HEK293 (cell line): Measurements from ENCODE around the gene ZNF792.
A peak's percentile ranks its signal among the peaks of the same experiment; 100 is the strongest.

ENCODE experiments used
- FEZF1 ChIP-seq: fragments of 450-650 bp; formaldehyde crosslinking; IDR thresholded peaks from 2 replicates; pipeline ENCODE4 v1.5.1; 2016; ENCODE audit warnings: missing biosample characterization, missing genetic modification characterization
- HOXD13 ChIP-seq: sonication (generic); formaldehyde crosslinking; IDR thresholded peaks from 2 replicates; pipeline ENCODE4 v1.8.0; 2022; ENCODE audit warnings: missing genetic modification reagents, borderline replicate concordance
- MEIS1 ChIP-seq: sonication (generic); formaldehyde crosslinking; IDR thresholded peaks from 2 replicates; pipeline ENCODE4 v1.8.1; 2022; ENCODE audit warnings: missing genetic modification reagents, mild to moderate bottlenecking, borderline replicate concordance
- OVOL3 ChIP-seq: fragments of 450-650 bp; formaldehyde crosslinking; IDR thresholded peaks from 2 replicates; pipeline ENCODE4 v1.5.1; 2016; ENCODE audit warnings: missing biosample characterization, missing genetic modification characterization
- SALL2 ChIP-seq: fragments of 450-650 bp; formaldehyde crosslinking; IDR thresholded peaks from 2 replicates; pipeline ENCODE4 v1.5.0; 2017; ENCODE audit warnings: missing biosample characterization, mild to moderate bottlenecking, missing genetic modification characterization, borderline replicate concordance
- SP3 ChIP-seq: fragments of 450-650 bp; formaldehyde crosslinking; IDR thresholded peaks from 2 replicates; pipeline ENCODE4 v1.5.1; 2016; ENCODE audit warnings: missing biosample characterization, missing genetic modification characterization
- WT1 ChIP-seq: fragments of 450-650 bp; formaldehyde crosslinking; IDR thresholded peaks from 2 replicates; pipeline ENCODE4 v1.5.1; 2016; ENCODE audit warnings: missing biosample characterization, missing genetic modification characterization
- ZBTB1 ChIP-seq: fragments of 450-650 bp; formaldehyde crosslinking; IDR thresholded peaks from 2 replicates; pipeline ENCODE4 v1.5.1; 2016; ENCODE audit warnings: missing biosample characterization, missing genetic modification characterization
- ZNF114 ChIP-seq: fragments of 450-650 bp; formaldehyde crosslinking; IDR thresholded peaks from 2 replicates; pipeline ENCODE4 v1.5.0; 2017; ENCODE audit warnings: missing biosample characterization, missing genetic modification characterization
- ZNF132 ChIP-seq: fragments of 450-650 bp; formaldehyde crosslinking; IDR thresholded peaks from 2 replicates; pipeline ENCODE4 v1.5.1; 2017; ENCODE audit warnings: missing biosample characterization, missing genetic modification characterization, borderline replicate concordance
- ZNF140 ChIP-seq: fragments of 450-650 bp; formaldehyde crosslinking; IDR thresholded peaks from 2 replicates; pipeline ENCODE4 v1.5.1; 2016; ENCODE audit warnings: missing biosample characterization, missing genetic modification characterization
- ZNF155 ChIP-seq: fragments of 450-650 bp; formaldehyde crosslinking; IDR thresholded peaks from 2 replicates; pipeline ENCODE4 v1.5.1; 2016; ENCODE audit warnings: missing biosample characterization, missing genetic modification characterization
- ZNF221 ChIP-seq: fragments of 450-650 bp; formaldehyde crosslinking; IDR thresholded peaks from 2 replicates; pipeline ENCODE4 v1.5.1; 2017; ENCODE audit warnings: missing biosample characterization, missing genetic modification characterization, borderline replicate concordance
- ZNF248 ChIP-seq: fragments of 450-650 bp; formaldehyde crosslinking; IDR thresholded peaks from 2 replicates; pipeline ENCODE4 v1.5.1; 2017; ENCODE audit warnings: missing biosample characterization, missing genetic modification characterization
- ZNF274 ChIP-seq, 2 experiments: fragments of 200-500 bp in 1 of 2; fragments of 450-650 bp in 1 of 2; sonication (Bioruptor generic) in 1 of 2; formaldehyde crosslinking in 1 of 2; IDR thresholded peaks; 2 replicates each; pipeline versions ENCODE4 v1.5.1 to v1.6.1; 2014 to 2016; ENCODE audit warnings: borderline replicate concordance in 1 of 2, inconsistent platforms in 1 of 2, low read length in 1 of 2, missing biosample characterization in 1 of 2, missing genetic modification characterization in 1 of 2
- ZNF302 ChIP-seq: fragments of 450-650 bp; formaldehyde crosslinking; IDR thresholded peaks from 2 replicates; pipeline ENCODE4 v1.5.1; 2016; ENCODE audit warnings: missing biosample characterization, missing genetic modification characterization, low read depth
- ZNF600 ChIP-seq: fragments of 450-650 bp; formaldehyde crosslinking; IDR thresholded peaks from 2 replicates; pipeline ENCODE4 v1.5.1; 2016; ENCODE audit warnings: missing biosample characterization, missing genetic modification characterization
- ZNF626 ChIP-seq: fragments of 450-650 bp; sonication (Bioruptor Pico); formaldehyde crosslinking; IDR thresholded peaks from 2 replicates; pipeline ENCODE4 v1.5.1; 2018; ENCODE audit warnings: missing biosample characterization, missing genetic modification characterization, inconsistent platforms
- ZNF654 ChIP-seq: fragments of 450-650 bp; formaldehyde crosslinking; IDR thresholded peaks from 2 replicates; pipeline ENCODE4 v1.5.1; 2016; ENCODE audit warnings: low read depth, missing biosample characterization, missing genetic modification characterization
- ZNF677 ChIP-seq: fragments of 450-650 bp; IDR thresholded peaks from 2 replicates; pipeline ENCODE4 v1.5.0; 2018; ENCODE audit warnings: missing biosample characterization, mild to moderate bottlenecking, missing genetic modification characterization, moderate library complexity
- ZXDB ChIP-seq: fragments of 450-650 bp; formaldehyde crosslinking; IDR thresholded peaks from 2 replicates; pipeline ENCODE4 v1.5.1; 2016; ENCODE audit warnings: missing biosample characterization, missing genetic modification characterization
- TF ChIP-seq, protein P1 (sequence below): fragments of 450-650 bp; formaldehyde crosslinking; IDR thresholded peaks from 2 replicates; pipeline ENCODE4 v1.5.1; 2017; ENCODE audit warnings: missing biosample characterization, missing genetic modification characterization
- TF ChIP-seq, protein P2 (sequence below): fragments of 450-650 bp; formaldehyde crosslinking; IDR thresholded peaks from 2 replicates; pipeline ENCODE4 v1.5.1; 2016; ENCODE audit warnings: missing biosample characterization, missing genetic modification characterization, borderline replicate concordance
- TF ChIP-seq, protein P3 (sequence below): fragments of 450-650 bp; formaldehyde crosslinking; IDR thresholded peaks from 2 replicates; pipeline ENCODE4 v1.5.1; 2016; ENCODE audit warnings: missing biosample characterization, missing genetic modification characterization
- TF ChIP-seq, protein P4 (sequence below): fragments of 450-650 bp; formaldehyde crosslinking; IDR thresholded peaks from 2 replicates; pipeline ENCODE4 v1.5.1; 2017; ENCODE audit warnings: missing biosample characterization, missing genetic modification characterization
- TF ChIP-seq, protein P5 (sequence below): fragments of 450-650 bp; formaldehyde crosslinking; IDR thresholded peaks from 2 replicates; pipeline ENCODE4 v1.5.1; 2017; ENCODE audit warnings: missing biosample characterization, missing genetic modification characterization
- TF ChIP-seq, protein P6 (sequence below): fragments of 450-650 bp; formaldehyde crosslinking; IDR thresholded peaks from 2 replicates; pipeline ENCODE4 v1.5.1; 2016; ENCODE audit warnings: missing biosample characterization, missing genetic modification characterization

The ZNF792 gene

DNA sequence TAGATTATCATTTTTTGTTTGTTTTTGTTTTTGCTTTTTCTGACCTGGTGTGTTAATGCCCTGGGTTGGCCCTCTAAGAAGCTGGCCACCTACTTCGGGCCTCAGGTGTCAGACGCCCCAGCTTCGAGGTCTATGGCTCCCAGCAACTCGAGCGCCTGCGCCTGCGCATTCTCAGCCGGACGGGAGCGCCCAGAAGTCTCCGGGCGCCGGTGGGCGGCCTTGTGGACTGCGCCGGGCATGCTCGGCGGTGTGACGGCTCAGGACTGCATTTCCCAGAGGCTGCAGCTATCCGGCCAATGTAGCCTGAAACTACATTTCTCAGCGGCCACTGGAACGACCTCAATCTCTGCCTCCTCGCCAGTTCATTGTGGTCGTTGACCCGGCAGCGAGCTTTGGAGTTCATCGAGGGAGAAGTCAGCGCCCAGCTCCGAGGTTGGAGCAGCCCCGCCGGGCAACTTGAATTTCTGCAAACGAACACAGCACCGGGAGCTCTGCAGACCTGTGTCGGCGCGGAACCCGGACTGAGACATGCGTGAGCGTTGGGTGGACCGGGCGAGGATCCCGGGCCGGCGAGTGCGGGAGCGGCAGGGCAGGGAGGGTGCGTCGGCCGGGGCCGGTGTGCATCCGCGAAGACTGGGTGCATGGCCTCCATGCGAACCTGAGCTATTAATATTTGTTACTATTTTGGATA, 37.2 kb downstream of the ZNF792 start, which contains the start of gene ZNF30 (continued):
- TF ChIP-seq, protein P1, sequence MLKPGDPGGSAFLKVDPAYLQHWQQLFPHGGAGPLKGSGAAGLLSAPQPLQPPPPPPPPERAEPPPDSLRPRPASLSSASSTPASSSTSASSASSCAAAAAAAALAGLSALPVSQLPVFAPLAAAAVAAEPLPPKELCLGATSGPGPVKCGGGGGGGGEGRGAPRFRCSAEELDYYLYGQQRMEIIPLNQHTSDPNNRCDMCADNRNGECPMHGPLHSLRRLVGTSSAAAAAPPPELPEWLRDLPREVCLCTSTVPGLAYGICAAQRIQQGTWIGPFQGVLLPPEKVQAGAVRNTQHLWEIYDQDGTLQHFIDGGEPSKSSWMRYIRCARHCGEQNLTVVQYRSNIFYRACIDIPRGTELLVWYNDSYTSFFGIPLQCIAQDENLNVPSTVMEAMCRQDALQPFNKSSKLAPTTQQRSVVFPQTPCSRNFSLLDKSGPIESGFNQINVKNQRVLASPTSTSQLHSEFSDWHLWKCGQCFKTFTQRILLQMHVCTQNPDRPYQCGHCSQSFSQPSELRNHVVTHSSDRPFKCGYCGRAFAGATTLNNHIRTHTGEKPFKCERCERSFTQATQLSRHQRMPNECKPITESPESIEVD, result no peak
- TF ChIP-seq ZNF155 (tag by site-specific recombination) (no peak), ZXDB (tag by site-specific recombination) (peak; percentile 91), ZBTB1 (no peak), ZNF221 (no peak), FEZF1 (tag by site-specific recombination) (no peak), ZNF654 (tag by site-specific recombination) (no peak), SP3 (peak; percentile 52; the same call in 1 of the 2 replicates), OVOL3 (tag by site-specific recombination) (no peak), ZNF140 (tag by site-specific recombination) (no peak), ZNF274 (IDR thresholded peaks at IDR 0.05; ENCODE audit: low read length) (no peak), ZNF274 (tag by site-specific recombination; IDR thresholded peaks at IDR 0.05; ENCODE audit: borderline replicate concordance) (no peak), HOXD13 (no peak), ZNF132 (tag by site-specific recombination) (no peak), MEIS1 (CRISPR knock-in tag) (no peak), ZNF626 (tag by site-specific recombination) (no peak), SALL2 (tag by site-specific recombination) (no peak), ZNF600 (tag by site-specific recombination) (peak; percentile 100), ZNF302 (tag by site-specific recombination) (no peak), WT1 (tag by site-specific recombination) (peak; percentile 47), ZNF114 (no peak), ZNF248 (no peak), ZNF677 (no peak)
- TF ChIP-seq, protein P2, sequence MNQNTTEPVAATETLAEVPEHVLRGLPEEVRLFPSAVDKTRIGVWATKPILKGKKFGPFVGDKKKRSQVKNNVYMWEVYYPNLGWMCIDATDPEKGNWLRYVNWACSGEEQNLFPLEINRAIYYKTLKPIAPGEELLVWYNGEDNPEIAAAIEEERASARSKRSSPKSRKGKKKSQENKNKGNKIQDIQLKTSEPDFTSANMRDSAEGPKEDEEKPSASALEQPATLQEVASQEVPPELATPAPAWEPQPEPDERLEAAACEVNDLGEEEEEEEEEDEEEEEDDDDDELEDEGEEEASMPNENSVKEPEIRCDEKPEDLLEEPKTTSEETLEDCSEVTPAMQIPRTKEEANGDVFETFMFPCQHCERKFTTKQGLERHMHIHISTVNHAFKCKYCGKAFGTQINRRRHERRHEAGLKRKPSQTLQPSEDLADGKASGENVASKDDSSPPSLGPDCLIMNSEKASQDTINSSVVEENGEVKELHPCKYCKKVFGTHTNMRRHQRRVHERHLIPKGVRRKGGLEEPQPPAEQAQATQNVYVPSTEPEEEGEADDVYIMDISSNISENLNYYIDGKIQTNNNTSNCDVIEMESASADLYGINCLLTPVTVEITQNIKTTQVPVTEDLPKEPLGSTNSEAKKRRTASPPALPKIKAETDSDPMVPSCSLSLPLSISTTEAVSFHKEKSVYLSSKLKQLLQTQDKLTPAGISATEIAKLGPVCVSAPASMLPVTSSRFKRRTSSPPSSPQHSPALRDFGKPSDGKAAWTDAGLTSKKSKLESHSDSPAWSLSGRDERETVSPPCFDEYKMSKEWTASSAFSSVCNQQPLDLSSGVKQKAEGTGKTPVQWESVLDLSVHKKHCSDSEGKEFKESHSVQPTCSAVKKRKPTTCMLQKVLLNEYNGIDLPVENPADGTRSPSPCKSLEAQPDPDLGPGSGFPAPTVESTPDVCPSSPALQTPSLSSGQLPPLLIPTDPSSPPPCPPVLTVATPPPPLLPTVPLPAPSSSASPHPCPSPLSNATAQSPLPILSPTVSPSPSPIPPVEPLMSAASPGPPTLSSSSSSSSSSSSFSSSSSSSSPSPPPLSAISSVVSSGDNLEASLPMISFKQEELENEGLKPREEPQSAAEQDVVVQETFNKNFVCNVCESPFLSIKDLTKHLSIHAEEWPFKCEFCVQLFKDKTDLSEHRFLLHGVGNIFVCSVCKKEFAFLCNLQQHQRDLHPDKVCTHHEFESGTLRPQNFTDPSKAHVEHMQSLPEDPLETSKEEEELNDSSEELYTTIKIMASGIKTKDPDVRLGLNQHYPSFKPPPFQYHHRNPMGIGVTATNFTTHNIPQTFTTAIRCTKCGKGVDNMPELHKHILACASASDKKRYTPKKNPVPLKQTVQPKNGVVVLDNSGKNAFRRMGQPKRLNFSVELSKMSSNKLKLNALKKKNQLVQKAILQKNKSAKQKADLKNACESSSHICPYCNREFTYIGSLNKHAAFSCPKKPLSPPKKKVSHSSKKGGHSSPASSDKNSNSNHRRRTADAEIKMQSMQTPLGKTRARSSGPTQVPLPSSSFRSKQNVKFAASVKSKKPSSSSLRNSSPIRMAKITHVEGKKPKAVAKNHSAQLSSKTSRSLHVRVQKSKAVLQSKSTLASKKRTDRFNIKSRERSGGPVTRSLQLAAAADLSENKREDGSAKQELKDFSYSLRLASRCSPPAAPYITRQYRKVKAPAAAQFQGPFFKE (tag by site-specific recombination), result no peak
- TF ChIP-seq, protein P3, sequence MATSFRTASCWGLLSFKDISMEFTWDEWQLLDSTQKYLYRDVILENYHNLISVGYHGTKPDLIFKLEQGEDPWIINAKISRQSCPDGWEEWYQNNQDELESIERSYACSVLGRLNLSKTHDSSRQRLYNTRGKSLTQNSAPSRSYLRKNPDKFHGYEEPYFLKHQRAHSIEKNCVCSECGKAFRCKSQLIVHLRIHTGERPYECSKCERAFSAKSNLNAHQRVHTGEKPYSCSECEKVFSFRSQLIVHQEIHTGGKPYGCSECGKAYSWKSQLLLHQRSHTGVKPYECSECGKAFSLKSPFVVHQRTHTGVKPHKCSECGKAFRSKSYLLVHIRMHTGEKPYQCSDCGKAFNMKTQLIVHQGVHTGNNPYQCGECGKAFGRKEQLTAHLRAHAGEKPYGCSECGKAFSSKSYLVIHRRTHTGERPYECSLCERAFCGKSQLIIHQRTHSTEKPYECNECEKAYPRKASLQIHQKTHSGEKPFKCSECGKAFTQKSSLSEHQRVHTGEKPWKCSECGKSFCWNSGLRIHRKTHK, result no peak
- TF ChIP-seq, protein P4, sequence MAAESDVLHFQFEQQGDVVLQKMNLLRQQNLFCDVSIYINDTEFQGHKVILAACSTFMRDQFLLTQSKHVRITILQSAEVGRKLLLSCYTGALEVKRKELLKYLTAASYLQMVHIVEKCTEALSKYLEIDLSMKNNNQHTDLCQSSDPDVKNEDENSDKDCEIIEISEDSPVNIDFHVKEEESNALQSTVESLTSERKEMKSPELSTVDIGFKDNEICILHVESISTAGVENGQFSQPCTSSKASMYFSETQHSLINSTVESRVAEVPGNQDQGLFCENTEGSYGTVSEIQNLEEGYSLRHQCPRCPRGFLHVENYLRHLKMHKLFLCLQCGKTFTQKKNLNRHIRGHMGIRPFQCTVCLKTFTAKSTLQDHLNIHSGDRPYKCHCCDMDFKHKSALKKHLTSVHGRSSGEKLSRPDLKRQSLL (tag by site-specific recombination), result no peak
- TF ChIP-seq, protein P5, sequence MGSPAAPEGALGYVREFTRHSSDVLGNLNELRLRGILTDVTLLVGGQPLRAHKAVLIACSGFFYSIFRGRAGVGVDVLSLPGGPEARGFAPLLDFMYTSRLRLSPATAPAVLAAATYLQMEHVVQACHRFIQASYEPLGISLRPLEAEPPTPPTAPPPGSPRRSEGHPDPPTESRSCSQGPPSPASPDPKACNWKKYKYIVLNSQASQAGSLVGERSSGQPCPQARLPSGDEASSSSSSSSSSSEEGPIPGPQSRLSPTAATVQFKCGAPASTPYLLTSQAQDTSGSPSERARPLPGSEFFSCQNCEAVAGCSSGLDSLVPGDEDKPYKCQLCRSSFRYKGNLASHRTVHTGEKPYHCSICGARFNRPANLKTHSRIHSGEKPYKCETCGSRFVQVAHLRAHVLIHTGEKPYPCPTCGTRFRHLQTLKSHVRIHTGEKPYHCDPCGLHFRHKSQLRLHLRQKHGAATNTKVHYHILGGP (tag by site-specific recombination), result no peak
- TF ChIP-seq, protein P6, sequence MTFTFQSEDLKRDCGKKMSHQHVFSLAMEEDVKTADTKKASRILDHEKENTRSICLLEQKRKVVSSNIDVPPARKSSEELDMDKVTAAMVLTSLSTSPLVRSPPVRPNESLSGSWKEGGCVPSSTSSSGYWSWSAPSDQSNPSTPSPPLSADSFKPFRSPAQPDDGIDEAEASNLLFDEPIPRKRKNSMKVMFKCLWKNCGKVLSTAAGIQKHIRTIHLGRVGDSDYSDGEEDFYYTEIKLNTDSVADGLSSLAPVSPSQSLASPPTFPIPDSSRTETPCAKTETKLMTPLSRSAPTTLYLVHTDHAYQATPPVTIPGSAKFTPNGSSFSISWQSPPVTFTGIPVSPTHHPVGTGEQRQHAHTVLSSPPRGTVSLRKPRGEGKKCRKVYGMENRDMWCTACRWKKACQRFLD (tag by site-specific recombination), result no peak
